Measurements from ENCODE around the gene CLEC16A.

CLEC16A gene

DNA sequence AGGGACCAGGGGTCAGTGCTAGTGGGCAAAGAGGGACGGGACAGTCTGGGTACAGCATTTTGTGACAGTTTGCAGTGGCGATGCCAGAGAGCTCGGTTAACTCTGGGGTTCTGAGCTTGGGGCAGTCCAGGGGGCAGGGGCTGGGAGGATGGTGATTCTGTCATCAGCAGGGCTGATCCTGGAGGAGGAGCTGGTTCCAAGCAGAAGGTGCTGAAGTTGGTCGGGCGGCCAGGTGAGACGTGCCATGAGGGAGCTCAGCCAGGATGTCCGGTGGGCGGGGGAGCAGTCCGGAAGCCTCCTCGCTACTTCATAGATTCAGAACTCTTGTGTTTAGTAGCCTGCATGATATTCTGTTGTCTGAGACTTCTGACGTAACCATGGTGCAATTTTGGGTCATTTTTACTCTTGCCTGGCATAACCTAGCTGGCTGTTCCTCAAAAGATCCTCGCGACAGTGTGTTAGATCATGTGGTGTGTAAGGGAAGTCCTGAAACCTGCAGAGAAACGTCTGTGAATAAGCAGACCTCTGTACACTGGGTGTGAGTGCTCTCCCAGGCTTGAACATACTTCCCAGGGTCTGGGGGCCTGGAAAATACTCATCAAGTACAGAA lies 122.0 kb downstream of the CLEC16A start:
- no peak for DNase-seq

- DNase-seq = no peak
Observed at GRCh38 chr16:11067266-11067665, 122.9 kb downstream of the CLEC16A start.

- DNase-seq = no peak
Observed at GRCh38 chr16:11067697-11068141, 123.4 kb downstream of the CLEC16A start.

- DNase-seq = no peak
Observed at GRCh38 chr16:11071829-11072228, 127.5 kb downstream of the CLEC16A start.

DNA sequence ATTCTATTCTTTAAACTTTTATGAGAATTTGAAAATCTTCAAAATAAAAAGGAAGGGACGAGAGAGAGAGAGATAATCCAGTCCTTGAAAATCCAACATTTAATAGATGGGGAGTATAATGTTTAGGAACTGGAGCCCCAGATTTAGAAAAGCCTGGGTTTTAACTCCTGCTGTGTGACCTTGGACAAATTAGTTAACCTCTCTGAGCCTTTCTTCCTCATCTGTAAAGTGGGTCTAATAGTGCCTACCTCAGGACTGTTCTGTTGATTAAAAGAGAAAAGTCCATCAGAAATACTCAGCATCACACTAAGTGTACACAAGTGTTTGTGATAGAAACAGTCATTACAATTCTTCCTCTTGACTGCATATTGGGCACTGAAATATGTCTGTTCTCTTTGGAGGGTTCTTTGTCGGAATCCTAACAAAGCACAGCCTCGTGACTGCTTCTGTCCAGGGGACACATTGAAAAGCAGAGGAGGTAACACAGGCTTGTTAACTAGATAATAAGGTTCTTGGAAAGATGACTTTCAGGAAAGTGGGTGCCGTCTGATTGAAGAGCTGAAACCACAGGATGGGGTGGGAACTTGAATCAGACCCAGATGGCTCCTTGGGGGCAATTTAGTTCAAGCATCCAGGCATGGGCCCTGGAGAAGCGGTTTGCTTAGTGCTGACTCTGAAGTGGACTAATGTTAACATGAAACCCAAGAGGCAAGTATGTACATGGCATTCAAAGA lies 128.2 kb downstream of the CLEC16A start:
- DNase-seq = no peak

DNA sequence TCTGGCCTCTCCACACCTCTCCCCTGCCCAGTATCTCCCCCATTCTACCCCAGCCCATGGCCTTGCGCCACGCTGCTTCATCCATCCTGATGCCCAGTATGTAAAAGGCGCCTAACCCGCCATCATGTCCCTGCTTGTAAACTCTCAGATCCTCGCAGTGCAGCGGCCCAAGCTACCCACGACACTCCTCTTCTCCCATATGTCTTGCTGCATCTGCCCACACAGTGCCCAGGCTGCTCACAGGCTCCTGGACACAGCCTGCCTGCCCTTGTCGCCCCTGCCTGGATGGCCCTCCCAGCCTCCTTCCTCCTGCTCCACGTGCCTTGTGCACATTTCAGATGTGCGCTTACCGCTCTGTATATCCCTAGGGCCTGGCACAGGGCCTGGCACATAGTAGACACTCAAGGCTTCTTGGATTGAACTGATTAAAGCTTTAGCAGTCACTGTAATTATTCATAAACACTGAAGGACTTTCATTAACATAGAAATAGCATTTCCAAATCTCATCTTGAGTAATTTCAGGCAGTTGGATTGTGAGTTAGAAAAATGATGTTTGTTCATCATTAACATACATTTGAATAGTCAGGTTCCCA lies 129.1 kb downstream of the CLEC16A start:
- DNase-seq = no peak

DNA sequence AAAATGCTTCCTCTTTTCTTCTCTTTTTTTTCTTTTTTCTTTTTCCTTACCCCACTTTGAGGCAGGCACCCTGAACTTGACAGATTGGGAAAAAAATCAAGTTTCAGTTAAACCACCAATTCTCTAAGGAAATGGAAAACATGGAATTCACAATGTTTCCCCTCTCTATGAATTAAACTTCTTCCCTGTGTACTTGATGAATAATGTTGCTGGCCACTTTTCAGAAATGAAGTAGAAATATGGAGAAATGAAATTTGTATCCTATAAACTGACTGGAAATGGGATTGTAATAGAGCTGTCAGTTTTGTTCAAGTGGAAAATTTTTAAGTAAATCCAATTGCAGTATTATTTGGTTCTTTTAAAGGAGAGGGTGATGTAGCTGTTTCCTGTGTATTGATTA lies 129.8 kb downstream of the CLEC16A start:
- no peak for DNase-seq

GRCh38 chr16:11075163-11075562 lies 130.8 kb downstream of the CLEC16A start:
- no peak for DNase-seq

DNA sequence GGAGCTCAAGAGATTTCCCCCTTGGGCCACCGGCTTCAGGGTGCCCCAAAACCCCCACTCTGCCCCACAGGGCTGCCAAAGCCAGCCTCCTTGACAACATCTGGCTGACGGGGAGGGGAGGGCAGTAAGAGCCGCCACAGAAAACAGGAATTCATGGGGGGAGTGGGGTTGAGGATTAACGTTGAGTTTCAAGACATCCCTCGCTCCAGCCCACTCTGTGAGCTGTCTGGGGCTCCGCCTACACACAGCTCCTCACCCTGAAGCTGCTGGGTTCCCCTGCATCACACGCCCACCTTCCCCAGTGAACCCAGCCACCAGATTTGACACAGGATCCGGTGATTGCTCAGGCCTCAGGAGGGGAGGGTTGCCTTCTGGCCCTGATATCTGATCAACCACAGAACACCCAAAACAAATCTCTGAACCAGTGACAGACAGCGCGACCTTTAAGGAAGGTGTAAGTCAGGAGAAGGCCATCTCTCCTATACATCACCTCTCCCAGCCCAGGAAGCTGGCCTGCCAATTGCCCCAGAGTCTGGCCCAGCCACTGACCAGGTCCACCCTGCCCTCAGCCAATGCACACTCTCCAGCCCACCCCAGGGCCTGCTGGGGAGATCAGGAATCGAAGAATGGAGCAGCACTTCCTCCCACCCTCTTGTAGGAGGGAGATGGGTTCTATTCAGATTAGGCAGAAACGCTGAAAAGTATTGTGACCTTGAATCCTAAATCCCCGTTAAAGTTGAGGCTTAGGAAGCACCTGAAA lies 132.1 kb downstream of the CLEC16A start:
- no peak for DNase-seq

DNA sequence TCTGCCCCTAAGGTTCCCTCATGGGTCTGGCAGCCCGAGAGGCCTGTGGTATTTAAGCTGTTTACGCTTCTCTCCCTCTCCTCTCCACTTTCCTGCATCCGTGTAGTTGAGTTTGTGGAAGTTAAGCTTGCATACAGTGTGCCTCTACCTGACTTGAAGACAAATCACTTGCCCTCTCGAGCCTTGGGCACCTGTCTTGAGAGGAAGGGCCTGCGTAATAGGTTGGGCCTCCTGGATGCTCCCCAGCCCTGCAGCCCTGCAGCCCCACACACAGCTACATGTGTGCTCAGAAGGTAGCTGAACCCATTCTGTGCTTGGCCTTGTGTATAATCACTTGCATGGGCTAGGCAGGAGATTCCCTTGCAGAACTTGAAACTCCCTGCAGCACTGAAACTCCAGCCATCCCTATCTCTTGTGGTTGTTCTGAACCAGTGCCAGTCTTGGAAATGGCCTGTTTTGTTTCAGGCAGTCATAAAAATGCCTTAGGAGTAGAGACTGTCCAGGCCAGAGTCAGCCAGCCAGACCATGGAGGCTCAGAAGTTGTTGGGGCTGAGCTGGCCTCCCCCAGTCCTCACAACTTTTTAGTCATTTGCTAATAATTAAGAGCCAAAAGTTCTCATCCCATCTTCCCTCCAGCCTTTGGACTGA lies 134.6 kb downstream of the CLEC16A start:
- no peak for DNase-seq

DNA sequence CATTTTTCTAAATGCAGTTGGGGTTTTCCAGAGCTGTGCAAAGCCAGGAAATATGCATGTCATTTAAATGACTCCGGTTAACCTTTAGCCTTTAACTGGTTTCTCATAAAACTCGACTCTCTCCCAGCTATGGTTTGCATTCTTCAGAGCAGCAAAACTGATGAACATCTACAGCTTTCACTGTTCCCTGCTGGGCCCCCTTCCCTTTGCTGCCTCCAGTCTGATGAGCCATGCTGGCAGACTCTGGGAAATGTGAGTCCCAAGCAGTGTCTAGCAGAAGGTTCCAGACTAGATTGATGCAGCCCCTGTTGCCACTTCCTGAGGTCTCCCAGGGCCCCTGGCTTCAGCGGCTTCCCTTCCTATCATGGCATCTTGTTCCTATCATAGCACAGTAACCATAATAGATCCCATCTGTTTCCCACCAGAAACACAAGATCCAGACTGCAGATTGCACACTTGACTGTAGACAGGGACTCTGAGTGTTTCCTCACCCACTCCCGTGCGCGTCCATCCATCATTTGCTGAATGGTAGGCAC lies 135.4 kb downstream of the CLEC16A start:
- DNase-seq = no peak

GRCh38 chr16:11080327-11080967 lies 136.1 kb downstream of the CLEC16A start:
- DNase-seq = no peak

DNA sequence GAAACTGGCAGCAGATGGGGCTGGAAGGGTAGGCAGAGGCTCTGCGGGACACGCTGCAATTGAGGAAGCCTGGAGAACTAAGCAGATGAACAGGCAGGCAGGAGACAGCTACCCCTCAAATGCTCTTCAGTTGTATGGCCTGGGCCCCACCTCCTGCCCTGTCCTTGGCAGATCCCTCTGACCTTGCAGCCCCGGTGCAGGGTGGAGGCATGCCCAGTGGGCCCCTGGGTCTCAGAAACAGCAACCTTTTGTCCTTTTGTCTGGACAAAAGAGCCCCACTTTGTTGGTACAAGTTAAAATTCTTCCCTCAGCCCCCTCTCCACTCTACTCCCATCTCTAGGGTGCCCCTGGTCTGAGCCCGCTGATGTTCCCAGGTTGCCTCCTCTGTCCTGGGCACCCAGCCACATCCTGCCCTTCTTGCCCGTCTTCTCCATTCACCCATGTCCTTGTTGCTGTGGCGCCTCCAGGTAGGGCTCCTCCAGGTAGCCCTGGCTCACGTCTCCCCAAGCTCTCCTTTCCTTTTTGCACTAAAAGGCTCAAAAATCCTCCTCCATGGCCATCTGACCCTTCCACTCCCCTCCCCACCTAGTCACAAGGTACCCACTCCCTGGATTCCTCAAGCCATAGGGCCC lies 136.8 kb downstream of the CLEC16A start:
- DNase-seq = no peak

DNA sequence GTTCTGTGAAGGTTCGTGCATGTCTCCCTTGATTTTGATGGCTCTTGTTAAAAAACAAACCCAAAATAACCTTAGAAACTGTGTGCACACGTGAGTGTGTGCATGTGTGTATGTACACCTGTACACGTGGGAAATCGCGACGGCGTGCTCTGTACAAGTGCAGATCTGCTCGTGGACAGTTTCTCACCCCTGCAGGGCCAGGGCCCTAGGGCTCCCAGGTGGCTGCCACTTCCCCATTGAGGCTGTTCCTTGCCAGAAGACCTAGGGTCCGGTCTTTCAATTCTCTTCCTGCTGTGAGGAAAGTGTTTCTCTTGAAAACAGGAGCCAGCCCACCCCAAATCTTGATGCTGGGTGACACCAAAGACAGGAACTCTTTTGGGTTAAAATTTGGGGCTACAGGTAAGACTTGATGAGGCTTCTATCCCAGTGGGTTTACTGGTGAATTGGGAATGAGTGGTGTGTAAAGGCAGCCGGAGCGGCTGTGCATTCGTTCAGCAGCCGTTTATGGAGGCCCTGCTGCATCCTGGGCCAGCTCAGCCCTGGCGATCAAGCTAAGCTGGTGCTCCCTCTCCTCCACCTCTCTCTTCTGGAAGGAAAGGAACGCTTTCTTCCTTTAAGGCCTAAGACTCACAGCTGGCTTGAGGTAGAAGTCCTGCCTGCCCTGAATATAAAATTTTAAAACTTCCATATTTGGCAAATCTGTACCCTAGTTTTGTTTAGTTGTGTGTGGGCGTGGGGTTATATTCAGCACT lies 137.9 kb downstream of the CLEC16A start:
- DNase-seq = no peak

DNA sequence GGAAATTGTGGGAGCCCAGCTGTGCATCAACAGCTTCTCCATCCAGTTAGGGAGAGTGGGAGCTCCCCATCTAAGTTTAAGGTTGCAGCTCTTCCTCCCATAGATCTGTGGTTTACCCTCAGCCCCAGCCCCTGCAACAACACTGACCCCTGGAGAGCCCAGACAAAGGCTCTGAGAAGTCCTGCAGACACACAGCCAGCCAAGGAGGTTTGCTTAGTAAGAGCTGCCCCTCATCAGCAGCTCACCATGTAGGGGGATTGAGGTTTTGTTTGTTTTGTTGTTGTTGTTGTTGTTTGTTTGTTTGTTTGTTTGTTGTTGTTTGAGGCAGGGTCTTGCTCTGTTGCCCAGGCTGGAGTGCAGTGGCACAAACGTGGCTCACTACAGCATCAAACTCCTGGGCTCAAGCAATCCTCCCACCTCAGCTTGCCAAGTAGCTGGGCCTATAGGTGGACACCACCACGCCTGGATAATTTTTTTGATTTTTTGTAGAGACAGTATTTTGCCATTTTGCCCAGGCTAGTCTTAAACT lies 138.6 kb downstream of the CLEC16A start:
- DNase-seq = no peak

DNA sequence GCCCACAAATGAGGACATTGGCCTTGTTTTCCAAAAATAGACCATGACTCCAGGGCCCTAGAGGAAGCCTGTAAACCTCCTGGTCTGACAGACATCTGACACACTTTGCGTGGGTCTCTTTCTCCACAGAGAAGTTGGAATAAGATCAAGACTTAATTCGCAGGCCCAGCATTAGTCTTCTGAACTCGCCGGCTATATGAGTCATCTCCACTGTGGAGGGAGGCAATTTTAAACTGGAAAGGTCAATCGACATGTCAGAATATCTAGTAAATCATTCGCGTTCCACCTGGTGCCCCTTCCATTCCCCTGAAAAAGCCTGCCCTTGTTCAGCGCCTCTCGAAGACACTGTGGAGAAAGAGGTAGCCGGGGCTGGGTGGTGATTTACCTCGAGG lies 140.1 kb downstream of the CLEC16A start:
- no peak for DNase-seq

- DNase-seq = no peak
Observed at GRCh38 chr16:11084876-11085485, 140.6 kb downstream of the CLEC16A start.

GRCh38 chr16:11085916-11086315 lies 141.6 kb downstream of the CLEC16A start:
- DNase-seq = no peak

- no peak for DNase-seq
Observed at GRCh38 chr16:11087691-11088073, 143.3 kb downstream of the CLEC16A start.

GRCh38 chr16:11088074-11088730 lies 143.8 kb downstream of the CLEC16A start:
- no peak for DNase-seq
